KMS-11 (cell line): ENCODE data around the gene KCNH2.

Experiments used
- H2AFZ ChIP-seq: fragments of 200-600 bp; sonication (generic); 2 replicates; pipeline ENCODE4 v1.6.1; 2016; ENCODE audit warnings: antibody characterized with exemption, mixed run types, low read depth
- H3K27ac ChIP-seq: fragments of 200-600 bp; sonication (generic); 2 replicates; pipeline ENCODE4 v1.6.1; 2016; ENCODE audit warnings: mild to moderate bottlenecking, mixed run types
- H3K27me3 ChIP-seq: fragments of 200-600 bp; sonication (generic); 2 replicates; pipeline ENCODE4 v1.6.1; 2017; ENCODE audit warnings: mild to moderate bottlenecking, low read depth, mixed run types, moderate library complexity; ENCODE audit not compliant: insufficient read depth
- H3K36me3 ChIP-seq: fragments of 200-600 bp; sonication (generic); 2 replicates; pipeline ENCODE4 v1.6.1; 2017; ENCODE audit warnings: mild to moderate bottlenecking, mixed run types; ENCODE audit not compliant: insufficient read depth
- H3K4me1 ChIP-seq: fragments of 200-600 bp; sonication (generic); 2 replicates; pipeline ENCODE4 v1.6.1; 2016; ENCODE audit warnings: mild to moderate bottlenecking, low read depth, mixed run types; ENCODE audit not compliant: poor library complexity, severe bottlenecking
- H3K4me2 ChIP-seq: fragments of 200-600 bp; sonication (generic); 2 replicates; pipeline ENCODE4 v1.7.0; 2016; ENCODE audit warnings: mild to moderate bottlenecking, mixed run types
- H3K4me3 ChIP-seq: fragments of 200-600 bp; sonication (generic); IDR thresholded peaks from 2 replicates; pipeline ENCODE4 v1.6.1; 2017; ENCODE audit warnings: low read depth, low read length, mixed read lengths; ENCODE audit not compliant: insufficient read depth
- H3K79me2 ChIP-seq: fragments of 200-600 bp; sonication (generic); 2 replicates; pipeline ENCODE4 v1.6.1; 2016; ENCODE audit warnings: low read depth, mixed run types; ENCODE audit not compliant: insufficient read depth
- H3K9ac ChIP-seq: fragments of 200-600 bp; sonication (generic); 2 replicates; pipeline ENCODE4 v1.6.1; 2016; ENCODE audit warnings: mild to moderate bottlenecking, mixed run types
- H4K20me1 ChIP-seq: fragments of 200-600 bp; sonication (generic); 2 replicates; pipeline ENCODE4 v1.6.1; 2016; ENCODE audit warnings: mild to moderate bottlenecking, mixed run types; ENCODE audit not compliant: insufficient read depth
- CTCF ChIP-seq: fragments of 200-600 bp; sonication (generic); conservative IDR thresholded peaks from 2 replicates; pipeline ENCODE4 v1.6.1; 2017; ENCODE audit warnings: low read depth, mild to moderate bottlenecking, antibody characterized with exemption, low read length, moderate library complexity, mixed read lengths

KCNH2 gene

GRCh38 chr7:150931199-150931869 is 46.8 kb downstream of the KCNH2 start:
- no peak for TF ChIP-seq CTCF
- Histone ChIP-seq H2AFZ (no peak overlapping the region), H3K4me3 (no peak overlapping the region), H3K4me1 (no peaks in the 10 kb centered on the region), H3K27me3 (no peaks in the 10 kb centered on the region), H3K4me2 (no peak overlapping the region), H3K27ac (no peak overlapping the region), H4K20me1 (no peaks in the 10 kb centered on the region), H3K9ac (no peak overlapping the region), H3K36me3 (no peaks in the 10 kb centered on the region), H3K79me2 (no peaks in the 10 kb centered on the region)

- Histone ChIP-seq H3K4me1 (no peaks in the 10 kb centered on the region), H3K27ac (no peak overlapping the region), H2AFZ (no peak overlapping the region), H3K36me3 (no peaks in the 10 kb centered on the region), H3K27me3 (no peaks in the 10 kb centered on the region), H4K20me1 (no peaks in the 10 kb centered on the region), H3K4me3 (no peak overlapping the region), H3K9ac (no peak overlapping the region), H3K79me2 (no peaks in the 10 kb centered on the region), H3K4me2 (no peak overlapping the region)
- no peak for TF ChIP-seq CTCF
These were observed 49.6 kb downstream of the KCNH2 start for GRCh38 chr7:150928541-150928940.

GRCh38 chr7:150927956-150928344 is 50.2 kb downstream of the KCNH2 start:
- H3K27ac ChIP-seq: no peak overlapping the region
- no peak overlapping the region for H2AFZ ChIP-seq
- H3K4me2 ChIP-seq: no peak overlapping the region
- H3K79me2 ChIP-seq: no peaks in the 10 kb centered on the region
- H3K36me3 ChIP-seq: no peaks in the 10 kb centered on the region
- no peaks in the 10 kb centered on the region for H4K20me1 ChIP-seq
- no peaks in the 10 kb centered on the region for H3K4me1 ChIP-seq
- H3K9ac ChIP-seq: no peak overlapping the region
- no peak overlapping the region for H3K4me3 ChIP-seq
- H3K27me3 ChIP-seq: no peaks in the 10 kb centered on the region
- no peak; the same call in 1 of the 2 replicates for TF ChIP-seq CTCF

- no peak overlapping the region for H3K4me3 ChIP-seq
- no peaks in the 10 kb centered on the region for H4K20me1 ChIP-seq
- H3K4me1 ChIP-seq: no peaks in the 10 kb centered on the region
- no peaks in the 10 kb centered on the region for H3K27me3 ChIP-seq
- no peak overlapping the region for H3K9ac ChIP-seq
- no peaks in the 10 kb centered on the region for H3K79me2 ChIP-seq
- TF ChIP-seq CTCF: no peak
- no peak overlapping the region for H2AFZ ChIP-seq
- H3K27ac ChIP-seq: no peak overlapping the region
- H3K36me3 ChIP-seq: no peaks in the 10 kb centered on the region
- no peak overlapping the region for H3K4me2 ChIP-seq
These were observed 50.8 kb downstream of the KCNH2 start for GRCh38 chr7:150927157-150927955.
